ENCODE results near the gene GALNT7.

The GALNT7 gene

GRCh38 chr4:173145131-173145530 lies 23.5 kb upstream of the GALNT7 start:
- no peak overlapping the region for H2AFZ ChIP-seq (ENCODE audit: low read depth, low read length)
- no peaks in the 10 kb centered on the region for H3K4me1 ChIP-seq (ENCODE audit: insufficient read depth, low read length)
- H3K27me3 ChIP-seq (ENCODE audit: insufficient read depth, low read length): no peaks in the 10 kb centered on the region
- no peaks in the 10 kb centered on the region for H3K9me3 ChIP-seq (ENCODE audit: low read length)
- no peak overlapping the region for H3K4me3 ChIP-seq (ENCODE audit: low read length)
- H3K36me3 ChIP-seq (ENCODE audit: insufficient read depth, low read length): no peaks in the 10 kb centered on the region

GRCh38 chr4:173146456-173146855 lies 22.2 kb upstream of the GALNT7 start:
- Histone ChIP-seq H3K4me3 (ENCODE audit: low read length) (no peak overlapping the region), H3K27me3 (ENCODE audit: insufficient read depth, low read length) (no peaks in the 10 kb centered on the region), H3K4me1 (ENCODE audit: insufficient read depth, low read length) (no peaks in the 10 kb centered on the region), H3K36me3 (ENCODE audit: insufficient read depth, low read length) (no peaks in the 10 kb centered on the region), H3K9me3 (ENCODE audit: low read length) (no peaks in the 10 kb centered on the region), H2AFZ (ENCODE audit: low read depth, low read length) (no peak overlapping the region)

- H3K9me3 ChIP-seq (ENCODE audit: low read length): no peaks in the 10 kb centered on the region
- H3K27me3 ChIP-seq (ENCODE audit: insufficient read depth, low read length): no peaks in the 10 kb centered on the region
- H3K36me3 ChIP-seq (ENCODE audit: insufficient read depth, low read length): no peaks in the 10 kb centered on the region
- no peak overlapping the region for H2AFZ ChIP-seq (ENCODE audit: low read depth, low read length)
- no peaks in the 10 kb centered on the region for H3K4me1 ChIP-seq (ENCODE audit: insufficient read depth, low read length)
- H3K4me3 ChIP-seq (ENCODE audit: low read length): no peak overlapping the region
These were observed 17.1 kb upstream of the GALNT7 start for GRCh38 chr4:173151496-173151895.

GRCh38 chr4:173152104-173152503 lies 16.5 kb upstream of the GALNT7 start:
- H3K4me3 ChIP-seq (ENCODE audit: low read length): no peak overlapping the region

GRCh38 chr4:173153445-173153844 lies 15.2 kb upstream of the GALNT7 start:
- H3K27me3 ChIP-seq (ENCODE audit: insufficient read depth, low read length): no peaks in the 10 kb centered on the region
- no peaks in the 10 kb centered on the region for H3K36me3 ChIP-seq (ENCODE audit: insufficient read depth, low read length)
- H3K4me1 ChIP-seq (ENCODE audit: insufficient read depth, low read length): no peaks in the 10 kb centered on the region
- no peak overlapping the region for H3K4me3 ChIP-seq (ENCODE audit: low read length)
- no peak overlapping the region for H2AFZ ChIP-seq (ENCODE audit: low read depth, low read length)
- H3K9me3 ChIP-seq (ENCODE audit: low read length): no peaks in the 10 kb centered on the region

More at GRCh38 chr4:173152104-173152503, 16.5 kb upstream of the GALNT7 start:
- Histone ChIP-seq H3K9me3 (ENCODE audit: low read length) (no peaks in the 10 kb centered on the region), H3K4me1 (ENCODE audit: insufficient read depth, low read length) (no peaks in the 10 kb centered on the region), H3K27me3 (ENCODE audit: insufficient read depth, low read length) (no peaks in the 10 kb centered on the region), H3K36me3 (ENCODE audit: insufficient read depth, low read length) (no peaks in the 10 kb centered on the region), H2AFZ (ENCODE audit: low read depth, low read length) (no peak overlapping the region)

GRCh38 chr4:173159791-173160190 lies 8.8 kb upstream of the GALNT7 start:
- no peaks in the 10 kb centered on the region for H3K36me3 ChIP-seq (ENCODE audit: insufficient read depth, low read length)
- no peak overlapping the region for H3K4me3 ChIP-seq (ENCODE audit: low read length)
- H3K27me3 ChIP-seq (ENCODE audit: insufficient read depth, low read length): no peaks in the 10 kb centered on the region
- no peaks in the 10 kb centered on the region for H3K4me1 ChIP-seq (ENCODE audit: insufficient read depth, low read length)
- H2AFZ ChIP-seq (ENCODE audit: low read depth, low read length): no peak overlapping the region
- H3K9me3 ChIP-seq (ENCODE audit: low read length): no peaks in the 10 kb centered on the region

- Histone ChIP-seq H3K4me1 (ENCODE audit: insufficient read depth, low read length) (no peaks in the 10 kb centered on the region), H2AFZ (ENCODE audit: low read depth, low read length) (no peak overlapping the region), H3K4me3 (ENCODE audit: low read length) (no peak overlapping the region), H3K36me3 (ENCODE audit: insufficient read depth, low read length) (no peaks in the 10 kb centered on the region), H3K9me3 (ENCODE audit: low read length) (no peaks in the 10 kb centered on the region), H3K27me3 (ENCODE audit: insufficient read depth, low read length) (no peaks in the 10 kb centered on the region)
These were observed 7.7 kb upstream of the GALNT7 start for GRCh38 chr4:173160871-173161270.

- Histone ChIP-seq H3K36me3 (ENCODE audit: insufficient read depth, low read length) (no peaks in the 10 kb centered on the region), H3K27me3 (ENCODE audit: insufficient read depth, low read length) (no peaks in the 10 kb centered on the region), H3K9me3 (ENCODE audit: low read length) (no peaks in the 10 kb centered on the region), H2AFZ (ENCODE audit: low read depth, low read length) (no peak overlapping the region), H3K4me1 (ENCODE audit: insufficient read depth, low read length) (no peaks in the 10 kb centered on the region), H3K4me3 (ENCODE audit: low read length) (no peak overlapping the region)
These were observed 7.3 kb upstream of the GALNT7 start for GRCh38 chr4:173161311-173161710.

- no peaks in the 10 kb centered on the region for H3K36me3 ChIP-seq (ENCODE audit: insufficient read depth, low read length)
- H3K27me3 ChIP-seq (ENCODE audit: insufficient read depth, low read length): no peaks in the 10 kb centered on the region
- peaks cover 9% of the 10 kb centered on the region for H3K4me1 ChIP-seq (ENCODE audit: insufficient read depth, low read length)
- no peaks in the 10 kb centered on the region for H3K9me3 ChIP-seq (ENCODE audit: low read length)
- H3K4me3 ChIP-seq (ENCODE audit: low read length): no peak overlapping the region
- H2AFZ ChIP-seq (ENCODE audit: low read depth, low read length): no peak overlapping the region
These were observed 2.9 kb upstream of the GALNT7 start for GRCh38 chr4:173165706-173166105.

GRCh38 chr4:173166491-173166890 lies 2.1 kb upstream of the GALNT7 start:
- Histone ChIP-seq H3K36me3 (ENCODE audit: insufficient read depth, low read length) (no peaks in the 10 kb centered on the region), H3K9me3 (ENCODE audit: low read length) (no peaks in the 10 kb centered on the region), H3K27me3 (ENCODE audit: insufficient read depth, low read length) (no peaks in the 10 kb centered on the region), H3K4me1 (ENCODE audit: insufficient read depth, low read length) (peaks cover 16% of the 10 kb centered on the region), H2AFZ (ENCODE audit: low read depth, low read length) (no peak overlapping the region), H3K4me3 (ENCODE audit: low read length) (no peak overlapping the region)

GRCh38 chr4:173167758-173168395 lies 734 bp upstream of the GALNT7 start:
- no peaks in the 10 kb centered on the region for H3K27me3 ChIP-seq (ENCODE audit: insufficient read depth, low read length)
- peak overlapping the region; percentile 64 for H3K4me3 ChIP-seq (ENCODE audit: low read length)
- H3K36me3 ChIP-seq (ENCODE audit: insufficient read depth, low read length): no peaks in the 10 kb centered on the region
- no peaks in the 10 kb centered on the region for H3K9me3 ChIP-seq (ENCODE audit: low read length)
- H3K4me1 ChIP-seq (ENCODE audit: insufficient read depth, low read length): peaks cover 17% of the 10 kb centered on the region
- peak overlapping the region; percentile 92 for H2AFZ ChIP-seq (ENCODE audit: low read depth, low read length)

GRCh38 chr4:173169178-173169427 lies 492 bp downstream of the GALNT7 start:
- Histone ChIP-seq H3K27me3 (ENCODE audit: insufficient read depth, low read length) (no peaks in the 10 kb centered on the region), H3K4me1 (ENCODE audit: insufficient read depth, low read length) (peaks cover 17% of the 10 kb centered on the region), H3K36me3 (ENCODE audit: insufficient read depth, low read length) (no peaks in the 10 kb centered on the region), H2AFZ (ENCODE audit: low read depth, low read length) (peak overlapping the region; percentile 92), H3K9me3 (ENCODE audit: low read length) (no peaks in the 10 kb centered on the region), H3K4me3 (ENCODE audit: low read length) (peak overlapping the region; percentile 64)

- H3K4me1 ChIP-seq (ENCODE audit: insufficient read depth, low read length): peaks cover 17% of the 10 kb centered on the region
These were observed 994 bp downstream of the GALNT7 start for GRCh38 chr4:173169428-173170181.

More at GRCh38 chr4:173169428-173170181, 994 bp downstream of the GALNT7 start:
- H3K9me3 ChIP-seq (ENCODE audit: low read length): no peaks in the 10 kb centered on the region
- no peaks in the 10 kb centered on the region for H3K36me3 ChIP-seq (ENCODE audit: insufficient read depth, low read length)
- H2AFZ ChIP-seq (ENCODE audit: low read depth, low read length): peak overlapping the region; percentile 82
- H3K4me3 ChIP-seq (ENCODE audit: low read length): peak overlapping the region; percentile 64
- H3K27me3 ChIP-seq (ENCODE audit: insufficient read depth, low read length): no peaks in the 10 kb centered on the region
